ENCODE results near the gene GGT6.

- TF ChIP-seq CTCF (IDR thresholded peaks at IDR 0.05) (no peak), POLR2A (IDR thresholded peaks at IDR 0.05) (no peak), POLR2AphosphoS5 (IDR thresholded peaks at IDR 0.05; ENCODE audit: insufficient read depth in 1 of 2, low read depth in 1 of 2) (no peak)
Measured at GRCh38 chr17:4544135-4544950, 16.0 kb downstream of the GGT6 start.
